HG03196 (cell line): ENCODE results near the gene FAM83F.
"Not testable (repeated sequence)": the region's sequence is repeated elsewhere in the genome, so short reads cannot be mapped to it uniquely, and the experiment has no call there.

ENCODE experiments used
- ATAC-seq: cut with Tn5 transposase; IDR thresholded peaks from one replicate; pipeline ENCODE4 v1.9.1; 2021; ENCODE audit not compliant: unreplicated experiment

The FAM83F gene

GRCh38 chr22:39992894-39993293 lies 1.9 kb upstream of the FAM83F start:
- ATAC-seq: not testable (repeated sequence)

GRCh38 chr22:39994041-39994565 lies 651 bp upstream of the FAM83F start:
- ATAC-seq: no peak

GRCh38 chr22:39995393-39996252 lies 869 bp downstream of the FAM83F start:
- ATAC-seq: no peak

GRCh38 chr22:39996732-39997131 lies 2.0 kb downstream of the FAM83F start:
- no peak for ATAC-seq

- ATAC-seq: no peak
Measured at GRCh38 chr22:39997421-39997820, 2.7 kb downstream of the FAM83F start.

- no peak for ATAC-seq
Measured at GRCh38 chr22:39997939-39998726, 3.4 kb downstream of the FAM83F start.

- ATAC-seq: no peak
Measured at GRCh38 chr22:39999144-39999757, 4.5 kb downstream of the FAM83F start.

GRCh38 chr22:40000171-40000570 lies 5.4 kb downstream of the FAM83F start:
- no peak for ATAC-seq

- no peak for ATAC-seq
Measured at GRCh38 chr22:40001106-40001505, 6.4 kb downstream of the FAM83F start.

GRCh38 chr22:40001800-40002577 lies 7.2 kb downstream of the FAM83F start:
- no peak for ATAC-seq

GRCh38 chr22:40002935-40003715 lies 8.4 kb downstream of the FAM83F start:
- no peak for ATAC-seq

GRCh38 chr22:40004836-40005235 lies 10.1 kb downstream of the FAM83F start:
- ATAC-seq: no peak

- ATAC-seq: no peak
Measured at GRCh38 chr22:40006641-40007040, 11.9 kb downstream of the FAM83F start.

- no peak for ATAC-seq
Measured at GRCh38 chr22:40007853-40008710, 13.3 kb downstream of the FAM83F start.

GRCh38 chr22:40008726-40009291 lies 14.1 kb downstream of the FAM83F start:
- no peak for ATAC-seq

- no peak for ATAC-seq
Measured at GRCh38 chr22:40009292-40009774, 14.6 kb downstream of the FAM83F start.

GRCh38 chr22:40009951-40010671 lies 15.4 kb downstream of the FAM83F start:
- ATAC-seq: no peak

GRCh38 chr22:40010746-40011145 lies 16.0 kb downstream of the FAM83F start:
- no peak for ATAC-seq
